ENCODE results near the gene CRTC3. TPM values are rescaled to one million over a fixed set of nuclear protein-coding genes. Genes with fewer than 3 reads are reported as not detected.

The CRTC3 gene
- total RNA-seq (14.0 and 24.5 TPM in 2 replicates), polyA plus RNA-seq (15.1 and 21.7 TPM in 2 replicates)

- peak; percentile 61 to 70 for DNase-seq (ENCODE audit: low read depth in 1 of 2, low spot score in 1 of 2)
- no peaks in the 10 kb centered on the region for H3K9me3 ChIP-seq (ENCODE audit: low read depth)
- H3K36me3 ChIP-seq = no peaks in the 10 kb centered on the region
- H3K27me3 ChIP-seq = peaks cover 4% of the 10 kb centered on the region
- TF ChIP-seq, protein P1, sequence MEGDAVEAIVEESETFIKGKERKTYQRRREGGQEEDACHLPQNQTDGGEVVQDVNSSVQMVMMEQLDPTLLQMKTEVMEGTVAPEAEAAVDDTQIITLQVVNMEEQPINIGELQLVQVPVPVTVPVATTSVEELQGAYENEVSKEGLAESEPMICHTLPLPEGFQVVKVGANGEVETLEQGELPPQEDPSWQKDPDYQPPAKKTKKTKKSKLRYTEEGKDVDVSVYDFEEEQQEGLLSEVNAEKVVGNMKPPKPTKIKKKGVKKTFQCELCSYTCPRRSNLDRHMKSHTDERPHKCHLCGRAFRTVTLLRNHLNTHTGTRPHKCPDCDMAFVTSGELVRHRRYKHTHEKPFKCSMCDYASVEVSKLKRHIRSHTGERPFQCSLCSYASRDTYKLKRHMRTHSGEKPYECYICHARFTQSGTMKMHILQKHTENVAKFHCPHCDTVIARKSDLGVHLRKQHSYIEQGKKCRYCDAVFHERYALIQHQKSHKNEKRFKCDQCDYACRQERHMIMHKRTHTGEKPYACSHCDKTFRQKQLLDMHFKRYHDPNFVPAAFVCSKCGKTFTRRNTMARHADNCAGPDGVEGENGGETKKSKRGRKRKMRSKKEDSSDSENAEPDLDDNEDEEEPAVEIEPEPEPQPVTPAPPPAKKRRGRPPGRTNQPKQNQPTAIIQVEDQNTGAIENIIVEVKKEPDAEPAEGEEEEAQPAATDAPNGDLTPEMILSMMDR (IDR thresholded peaks at IDR 0.05; ENCODE audit: low read depth, low read length) = peak; percentile 3
- peak within 1 kb of the TSS; percentile 73 for H3K4me3 ChIP-seq
- H3K27ac ChIP-seq = peak within 1 kb of the TSS; percentile 55
- peaks cover 7% of the 10 kb centered on the region for H3K4me1 ChIP-seq (ENCODE audit: low read depth)
Observed at GRCh38 chr15:90529371-90530249, at the start of gene CRTC3. Gene CRTC3 (plus strand): TSS chr15:90529923. CDS start chr15:90530072, 149 bp downstream.

DNA sequence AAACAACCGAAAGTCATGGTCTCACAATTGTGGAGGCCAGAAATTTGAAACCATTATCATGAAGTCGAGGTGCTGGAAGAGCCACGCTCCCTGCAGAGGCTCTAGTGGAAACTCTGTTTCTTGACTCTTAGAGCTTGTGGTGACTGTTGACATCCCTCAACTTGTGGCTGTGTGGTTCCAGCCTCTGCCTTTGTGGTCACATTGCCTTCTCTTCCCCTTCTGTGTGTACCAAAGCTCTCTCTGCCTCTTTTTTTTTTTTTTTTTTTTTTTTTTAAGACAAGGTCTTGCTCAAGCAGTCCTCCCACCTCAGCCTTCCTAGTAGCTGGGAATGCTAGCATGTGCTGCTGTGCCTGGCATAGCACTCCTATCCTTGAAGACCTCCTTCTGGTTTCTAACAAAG lies 48.7 kb upstream of the CRTC3 start:
- no peaks in the 10 kb centered on the region for H3K9me3 ChIP-seq (ENCODE audit: low read depth)
- H3K4me1 ChIP-seq (ENCODE audit: low read depth) = no peaks in the 10 kb centered on the region
- no peak overlapping the region for H3K4me3 ChIP-seq
- no peak overlapping the region for H3K27ac ChIP-seq
- H3K27me3 ChIP-seq = no peaks in the 10 kb centered on the region
- DNase-seq (ENCODE audit: low read depth in 1 of 2, low spot score in 1 of 2) = peak in 1 of 2 donors; percentile 48
- TF ChIP-seq, protein P1 (IDR thresholded peaks at IDR 0.05; ENCODE audit: low read depth, low read length) = no peak
- peaks cover 33% of the 10 kb centered on the region for H3K36me3 ChIP-seq

DNA sequence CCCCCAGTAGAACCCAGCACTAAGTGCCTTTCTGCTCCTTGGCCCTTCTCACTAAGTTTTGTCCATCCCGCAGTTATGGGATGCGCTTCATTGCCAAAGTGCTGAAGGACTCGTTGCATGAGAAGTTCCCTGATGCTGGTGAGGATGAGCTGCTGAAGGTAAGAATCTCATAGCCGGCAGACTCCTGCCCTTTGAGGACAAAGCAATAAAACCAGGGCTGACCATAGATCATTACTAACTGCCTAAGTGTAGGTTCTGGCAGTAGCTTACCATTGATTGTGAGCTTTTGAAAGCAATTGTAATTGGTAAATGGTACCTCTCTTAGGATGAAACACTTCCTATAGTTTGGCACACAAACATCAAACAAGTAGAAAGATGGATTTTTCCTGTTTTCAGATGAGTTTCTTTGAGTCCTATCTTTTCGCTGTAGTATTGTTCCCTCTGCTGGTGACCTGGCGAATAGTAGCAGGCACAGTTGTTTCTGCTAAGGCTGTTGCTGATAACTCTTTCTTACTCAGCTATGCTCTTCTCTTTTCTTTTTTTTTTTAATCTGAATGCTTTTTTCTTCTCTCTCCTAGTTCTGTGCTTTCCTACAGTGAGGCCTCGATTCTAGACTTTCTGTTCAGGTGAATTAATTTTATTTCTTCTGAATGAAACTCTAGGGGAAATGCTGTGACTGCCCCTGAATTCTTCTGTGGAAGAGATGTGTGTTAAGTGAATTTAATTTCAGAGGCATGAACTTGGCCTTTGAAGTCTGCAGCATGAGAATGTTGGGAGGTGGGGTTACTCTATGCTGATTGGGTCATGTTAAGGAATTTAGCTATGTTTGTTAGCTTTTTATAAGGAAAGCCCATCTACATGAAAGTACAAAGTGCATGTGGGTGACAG lies 47.4 kb upstream of the CRTC3 start:
- H3K4me3 ChIP-seq = no peak overlapping the region
- TF ChIP-seq, protein P1 (IDR thresholded peaks at IDR 0.05; ENCODE audit: low read depth, low read length) = peak; percentile 79
- H3K36me3 ChIP-seq = peaks cover 27% of the 10 kb centered on the region
- H3K4me1 ChIP-seq (ENCODE audit: low read depth) = no peaks in the 10 kb centered on the region
- no peaks in the 10 kb centered on the region for H3K9me3 ChIP-seq (ENCODE audit: low read depth)
- no peaks in the 10 kb centered on the region for H3K27me3 ChIP-seq
- DNase-seq (ENCODE audit: low read depth in 1 of 2, low spot score in 1 of 2) = peak; percentile 41 to 79
- H3K27ac ChIP-seq = no peak overlapping the region

GRCh38 chr15:90483012-90483307 lies 46.8 kb upstream of the CRTC3 start:
- no peak for DNase-seq (ENCODE audit: low read depth in 1 of 2, low spot score in 1 of 2)
- TF ChIP-seq, protein P1 (IDR thresholded peaks at IDR 0.05; ENCODE audit: low read depth, low read length) = no peak
- Histone ChIP-seq H3K36me3 (peaks cover 22% of the 10 kb centered on the region), H3K27ac (no peak overlapping the region), H3K9me3 (ENCODE audit: low read depth) (no peaks in the 10 kb centered on the region), H3K27me3 (no peaks in the 10 kb centered on the region), H3K4me3 (no peak overlapping the region), H3K4me1 (ENCODE audit: low read depth) (no peaks in the 10 kb centered on the region)

DNA sequence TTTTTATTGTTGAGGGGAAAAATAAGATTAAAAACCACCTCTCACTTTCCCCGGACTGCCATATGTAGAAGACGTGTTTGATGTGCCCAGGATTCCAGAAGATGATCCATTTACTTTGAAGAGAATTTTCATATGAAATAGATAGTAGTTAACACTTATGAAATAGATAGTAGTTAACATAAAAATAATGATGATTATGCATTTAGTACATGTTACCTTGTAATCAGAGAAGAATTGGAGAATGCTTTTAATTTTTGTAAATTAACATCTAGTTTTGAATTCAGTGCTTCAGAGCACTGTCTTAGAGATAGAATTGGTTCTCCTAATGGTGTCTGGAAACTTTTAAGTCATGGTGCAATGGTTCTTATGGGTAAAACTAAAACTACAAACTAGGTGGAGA lies 46.1 kb upstream of the CRTC3 start:
- H3K27ac ChIP-seq = no peak overlapping the region
- H3K4me1 ChIP-seq (ENCODE audit: low read depth) = no peaks in the 10 kb centered on the region
- peaks cover 19% of the 10 kb centered on the region for H3K36me3 ChIP-seq
- TF ChIP-seq, protein P1 (IDR thresholded peaks at IDR 0.05; ENCODE audit: low read depth, low read length) = no peak
- H3K27me3 ChIP-seq = no peaks in the 10 kb centered on the region
- no peak for DNase-seq (ENCODE audit: low read depth in 1 of 2, low spot score in 1 of 2)
- H3K9me3 ChIP-seq (ENCODE audit: low read depth) = no peaks in the 10 kb centered on the region
- H3K4me3 ChIP-seq = no peak overlapping the region
